AML-193 (cell line): ENCODE data around the gene TEX22.

Source experiments
- DNase-seq, 2 experiments: peaks; one replicate each; lab custom pipeline; 2025; lab: John Stamatoyannopoulos, UW

The TEX22 gene

DNA sequence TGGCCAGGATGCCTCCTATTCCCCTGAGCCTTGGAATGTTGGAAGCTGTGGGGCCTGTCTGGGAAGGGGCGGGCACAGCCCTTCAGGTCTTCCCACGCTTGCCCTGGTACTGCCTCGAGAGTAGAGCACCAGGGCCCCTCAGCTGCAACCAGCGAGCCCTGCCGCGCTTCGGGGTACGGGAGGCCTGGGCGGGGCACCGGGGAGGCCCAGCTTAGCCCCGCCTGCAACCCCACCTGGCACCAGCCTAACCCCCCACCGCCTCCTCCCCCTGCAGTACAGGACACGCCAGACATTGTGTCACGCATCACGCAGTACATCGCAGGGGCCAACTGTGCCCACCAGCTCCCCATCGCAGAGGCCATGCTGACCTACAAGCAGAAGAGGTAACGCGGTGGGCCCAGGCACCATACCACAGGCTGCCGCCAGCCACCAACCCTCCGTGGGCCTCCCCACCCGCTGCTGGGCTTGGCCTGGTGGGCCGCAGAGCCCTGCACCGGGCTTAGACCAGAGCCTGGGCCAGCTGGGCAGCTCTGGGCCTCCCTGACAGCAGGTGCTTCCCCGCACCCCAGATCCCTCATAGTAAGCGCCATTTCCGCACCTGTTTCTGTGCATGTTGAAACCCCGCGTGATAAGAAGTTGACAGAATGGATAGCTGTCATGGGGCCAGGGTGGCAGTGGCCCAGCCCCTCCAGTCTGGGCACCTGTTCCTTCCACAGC is 13.6 kb upstream of the TEX22 start:
- DNase-seq: no peak

DNA sequence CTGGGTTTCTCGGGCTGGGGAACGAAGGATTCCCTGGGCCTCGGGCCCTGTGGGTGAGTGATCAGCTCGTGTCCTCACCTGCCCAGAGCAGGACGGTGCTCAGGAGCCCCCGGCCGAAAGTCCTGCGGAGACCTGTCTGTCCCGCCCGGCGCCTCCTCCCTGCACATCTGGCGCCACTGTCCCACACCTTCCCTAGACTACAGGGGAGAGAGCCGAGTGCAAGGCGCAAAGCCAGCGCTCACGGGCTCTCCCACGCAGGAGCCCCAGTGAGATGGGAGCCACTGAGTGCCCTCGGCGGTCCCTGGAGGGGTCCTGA is 13.1 kb upstream of the TEX22 start:
- DNase-seq: no peak

DNA sequence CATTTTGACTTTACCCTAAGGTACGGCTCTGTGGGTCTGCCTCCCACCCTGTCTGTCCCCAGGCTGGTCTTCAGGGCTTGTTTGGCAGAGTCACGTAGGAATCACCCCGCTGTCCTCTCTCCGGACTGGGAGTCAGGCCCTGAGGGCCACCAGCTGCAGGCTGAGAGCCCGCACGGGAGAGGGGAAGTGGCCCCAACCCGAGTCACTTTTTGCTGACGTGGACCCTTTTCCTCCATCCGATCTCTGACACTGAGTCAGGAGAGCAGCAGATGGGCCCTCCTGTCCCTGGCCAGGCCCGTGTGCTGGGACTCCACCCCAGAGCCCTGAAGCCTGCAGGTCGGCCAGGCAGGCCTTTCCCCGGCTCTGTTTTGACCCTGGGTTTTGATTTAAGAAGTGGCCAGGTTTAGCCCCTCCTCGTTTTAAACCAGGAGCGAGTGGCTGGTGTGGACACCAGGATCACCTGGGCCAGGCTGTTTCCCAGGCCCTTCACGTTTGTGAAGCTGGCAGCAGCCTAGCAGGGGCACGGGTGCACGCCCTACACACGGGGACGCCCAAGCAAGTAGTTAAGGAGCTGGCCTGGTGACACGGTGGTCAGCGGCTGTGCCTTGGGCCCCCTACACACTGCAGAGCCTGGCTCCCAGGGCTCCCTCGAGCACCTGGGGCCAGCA is 12.5 kb upstream of the TEX22 start:
- DNase-seq: no peak

- DNase-seq: no peak
These were observed 11.5 kb upstream of the TEX22 start for GRCh38 chr14:105386581-105387529.

- DNase-seq: no peak
These were observed 10.8 kb upstream of the TEX22 start for GRCh38 chr14:105387530-105387922.

DNA sequence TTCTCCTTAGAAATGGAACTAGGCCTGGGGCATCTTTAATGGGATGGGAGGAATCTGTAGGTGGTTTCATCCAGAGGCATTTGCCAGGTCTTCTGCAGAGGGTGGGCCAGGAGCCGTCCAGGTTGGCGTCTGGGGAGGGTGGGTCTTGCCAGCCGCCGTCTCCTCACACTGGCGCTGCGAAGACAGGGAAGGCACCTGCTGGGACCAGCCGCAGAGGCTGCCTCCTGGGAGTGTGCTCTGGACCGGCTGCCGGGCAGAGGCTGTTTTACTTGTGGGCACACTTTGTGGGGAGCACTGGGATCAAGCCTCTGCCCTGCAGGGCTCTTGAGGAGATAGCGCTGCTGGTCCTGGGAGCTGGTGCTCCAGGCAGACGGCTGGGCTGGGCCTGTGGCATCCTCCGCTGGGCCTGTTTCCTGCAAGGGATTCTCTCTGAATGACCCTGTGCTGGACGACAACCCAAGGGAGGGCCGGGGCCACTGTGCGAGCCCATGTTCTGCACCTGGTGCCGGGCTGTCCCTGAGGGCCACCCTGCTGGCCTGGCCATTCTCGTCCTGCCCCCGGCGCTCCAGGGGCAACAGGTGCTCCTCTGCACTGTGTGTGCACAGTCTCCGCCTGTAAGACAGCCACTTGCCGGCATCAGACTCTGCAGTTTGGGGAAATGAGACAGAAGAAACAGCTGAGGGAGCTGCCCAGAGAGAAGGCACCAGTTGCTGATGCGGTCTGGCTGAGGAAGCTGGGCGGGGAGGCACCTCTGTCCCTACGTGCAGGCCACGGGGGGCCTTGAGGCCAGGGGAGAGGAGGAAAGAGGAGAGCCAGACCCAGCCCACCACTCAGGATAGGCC is 10.0 kb upstream of the TEX22 start:
- no peak for DNase-seq

DNA sequence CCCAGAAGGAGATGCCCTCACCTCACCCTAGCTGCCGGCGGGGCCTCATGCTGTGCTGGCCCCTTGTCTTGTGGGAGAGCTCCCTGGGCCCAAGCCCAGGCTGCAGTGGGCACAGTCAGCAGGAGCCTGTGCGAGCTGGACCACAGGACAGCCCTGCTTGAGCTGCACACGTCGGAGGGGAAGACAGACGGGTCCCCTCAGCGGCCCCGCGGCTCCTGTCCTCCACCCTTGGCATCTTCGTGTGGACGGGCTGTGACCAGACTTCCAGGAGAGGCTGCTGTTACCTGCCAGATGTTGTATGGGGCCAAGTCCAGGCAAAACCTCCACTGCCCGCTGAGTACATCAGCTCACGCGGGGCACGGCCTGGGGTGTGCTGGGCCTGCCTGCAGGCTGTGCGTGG is 9.4 kb upstream of the TEX22 start:
- DNase-seq: no peak

DNA sequence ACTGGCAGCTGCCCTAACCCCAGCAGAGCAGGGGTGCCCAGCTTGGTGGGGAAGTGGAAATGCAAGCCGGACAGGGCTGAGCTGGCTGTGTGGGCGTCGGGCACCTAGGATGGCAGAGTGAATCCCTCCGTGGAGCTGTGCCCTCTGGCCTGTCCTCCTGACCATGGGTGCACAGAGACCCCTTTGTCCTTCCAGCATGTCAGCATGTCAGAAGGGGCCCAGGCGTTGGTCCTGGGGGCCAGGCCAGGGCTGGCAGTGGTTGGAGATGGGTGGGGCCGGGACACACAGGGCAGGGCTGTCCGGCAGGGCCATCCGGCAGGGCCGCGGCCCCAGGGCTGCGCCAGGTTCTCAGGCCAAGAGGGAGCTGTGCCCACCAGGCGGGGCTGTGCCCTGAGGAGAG is 8.8 kb upstream of the TEX22 start:
- DNase-seq: no peak

- no peak for DNase-seq
These were observed 8.1 kb upstream of the TEX22 start for GRCh38 chr14:105389976-105390848.

DNA sequence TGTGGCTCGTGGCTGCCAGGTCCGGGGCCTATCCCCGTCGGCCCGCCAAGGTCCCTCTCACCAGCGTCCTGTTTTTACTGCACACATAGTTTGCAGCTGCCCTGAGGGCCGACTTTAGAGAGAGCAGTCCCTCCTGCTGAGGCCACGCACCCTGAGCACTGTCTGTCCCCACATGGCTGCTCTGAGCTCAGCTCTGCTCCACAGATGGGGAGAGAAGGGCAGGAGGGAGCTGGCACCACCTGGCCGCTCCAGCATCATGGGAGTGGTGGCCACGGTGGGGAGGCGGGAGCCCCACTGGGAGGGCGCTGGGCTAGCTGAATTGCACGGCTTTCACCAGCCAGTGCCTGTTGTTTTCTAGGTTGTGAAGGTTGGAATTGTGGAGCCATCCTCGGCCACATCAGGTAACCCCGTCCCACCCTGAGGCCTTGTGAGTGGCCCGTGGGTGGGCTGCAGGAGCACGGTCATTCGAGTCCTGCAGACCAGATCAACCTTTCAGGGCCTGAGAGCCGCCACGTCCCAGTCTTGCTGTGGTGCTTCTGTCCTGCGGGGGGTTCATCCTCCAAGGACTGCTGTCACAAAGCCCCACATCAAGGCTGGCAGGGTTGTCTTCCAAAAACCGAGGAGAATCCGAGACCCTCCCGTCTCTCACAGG is 7.4 kb upstream of the TEX22 start:
- DNase-seq: no peak

DNA sequence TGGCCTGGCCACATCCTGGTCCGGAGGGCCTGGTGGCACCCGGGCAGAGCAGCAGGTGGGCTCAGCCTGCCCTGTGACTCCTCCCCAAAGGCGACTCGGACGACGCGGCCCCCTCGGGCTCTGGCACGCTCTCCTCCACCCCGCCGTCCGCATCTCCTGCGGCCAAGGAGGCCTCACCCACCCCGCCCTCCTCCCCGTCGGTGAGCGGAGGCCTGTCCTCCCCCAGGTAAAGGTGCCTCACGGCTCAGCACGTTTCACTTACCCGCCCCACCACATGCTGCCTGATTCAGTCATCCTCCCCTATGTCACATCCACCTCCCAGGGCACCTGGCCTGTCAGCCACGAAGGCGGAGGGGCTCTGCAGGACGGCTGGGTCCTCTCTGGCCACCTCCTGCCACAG is 6.8 kb upstream of the TEX22 start:
- DNase-seq: no peak

GRCh38 chr14:105392131-105393090 is 5.9 kb upstream of the TEX22 start:
- no peak for DNase-seq

- DNase-seq: no peak
These were observed 5.2 kb upstream of the TEX22 start for GRCh38 chr14:105393151-105393550.

GRCh38 chr14:105394714-105395537 is 3.4 kb upstream of the TEX22 start:
- no peak for DNase-seq

DNA sequence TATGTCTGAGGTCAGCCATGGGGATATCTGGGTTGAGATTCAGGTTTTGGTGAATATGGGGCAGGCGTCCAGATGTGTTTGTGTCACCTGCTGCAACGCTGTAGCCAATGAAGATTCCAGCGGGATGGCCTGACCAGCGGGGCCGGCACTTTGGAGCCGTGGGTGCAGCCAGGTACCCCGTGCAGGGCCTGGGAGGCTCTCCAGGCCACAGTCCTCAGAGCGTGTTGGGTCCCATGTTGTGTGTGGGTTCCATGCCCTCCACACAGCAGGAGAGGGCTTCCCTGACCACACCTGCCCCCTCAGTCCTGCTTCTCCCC is 2.8 kb upstream of the TEX22 start:
- DNase-seq: no peak

- no peak for DNase-seq
These were observed 897 bp upstream of the TEX22 start for GRCh38 chr14:105397350-105397931.

GRCh38 chr14:105398726-105399465 is 558 bp downstream of the TEX22 start:
- DNase-seq: peak; percentile 57

- peak in 1 of 2 experiments; percentile 34 for DNase-seq
These were observed 1.1 kb downstream of the TEX22 start for GRCh38 chr14:105399466-105399775.
